ENCODE results near the gene USH1C. TPM values are rescaled to one million over a fixed set of nuclear protein-coding genes. Genes with fewer than 3 reads are reported as not detected.

USH1C gene
- total RNA-seq, 1 donor from 2014 or later = not detected

GRCh38 chr11:17579451-17579850 is 35.2 kb upstream of the USH1C start:
- H3K27ac Mint-ChIP-seq (ENCODE audit: unreplicated experiment) = no peak overlapping the region
- DNase-seq (ENCODE audit: low read depth, low spot score) = no peak
- peaks cover 8% of the 10 kb centered on the region for H3K27me3 Mint-ChIP-seq (ENCODE audit: low read depth)

GRCh38 chr11:17578958-17579357 is 34.7 kb upstream of the USH1C start:
- Mint-ChIP-seq H3K4me1 (no peaks in the 10 kb centered on the region), H3K9me3 (no peaks in the 10 kb centered on the region), H3K27ac (ENCODE audit: unreplicated experiment) (no peak overlapping the region), H3K27me3 (ENCODE audit: low read depth) (peaks cover 8% of the 10 kb centered on the region), H3K4me3 (no peak overlapping the region), H3K36me3 (ENCODE audit: low read depth) (no peaks in the 10 kb centered on the region)
- no peak for TF ChIP-seq CTCF (conservative IDR thresholded peaks at IDR 0.05)
- DNase-seq (ENCODE audit: low read depth, low spot score) = no peak

More at GRCh38 chr11:17579451-17579850, 35.2 kb upstream of the USH1C start:
- H3K36me3 Mint-ChIP-seq (ENCODE audit: low read depth) = no peaks in the 10 kb centered on the region
- H3K4me3 Mint-ChIP-seq = no peak overlapping the region
- no peaks in the 10 kb centered on the region for H3K9me3 Mint-ChIP-seq
- no peak for TF ChIP-seq CTCF (conservative IDR thresholded peaks at IDR 0.05)
- H3K4me1 Mint-ChIP-seq = no peaks in the 10 kb centered on the region

- Mint-ChIP-seq H3K27me3 (ENCODE audit: low read depth) (peaks cover 8% of the 10 kb centered on the region), H3K27ac (ENCODE audit: unreplicated experiment) (no peak overlapping the region), H3K9me3 (no peaks in the 10 kb centered on the region), H3K4me1 (no peaks in the 10 kb centered on the region), H3K4me3 (no peak overlapping the region), H3K36me3 (ENCODE audit: low read depth) (no peaks in the 10 kb centered on the region)
- DNase-seq (ENCODE audit: low read depth, low spot score) = no peak
- TF ChIP-seq CTCF (conservative IDR thresholded peaks at IDR 0.05) = no peak
Measured at GRCh38 chr11:17578296-17578695, 34.1 kb upstream of the USH1C start.

- no peaks in the 10 kb centered on the region for H3K36me3 Mint-ChIP-seq (ENCODE audit: low read depth)
- no peak for DNase-seq (ENCODE audit: low read depth, low spot score)
- H3K4me1 Mint-ChIP-seq = no peaks in the 10 kb centered on the region
- no peak for TF ChIP-seq CTCF (conservative IDR thresholded peaks at IDR 0.05)
- H3K9me3 Mint-ChIP-seq = no peaks in the 10 kb centered on the region
- peaks cover 9% of the 10 kb centered on the region for H3K27me3 Mint-ChIP-seq (ENCODE audit: low read depth)
- no peak overlapping the region for H3K4me3 Mint-ChIP-seq
- no peak overlapping the region for H3K27ac Mint-ChIP-seq (ENCODE audit: unreplicated experiment)
Measured at GRCh38 chr11:17575431-17576425, 31.5 kb upstream of the USH1C start.

- Mint-ChIP-seq H3K27me3 (ENCODE audit: low read depth) (peaks cover 5% of the 10 kb centered on the region), H3K9me3 (no peaks in the 10 kb centered on the region)
- no peak for DNase-seq (ENCODE audit: low read depth, low spot score)
Measured at GRCh38 chr11:17574141-17575091, 30.2 kb upstream of the USH1C start.

More at GRCh38 chr11:17574141-17575091, 30.2 kb upstream of the USH1C start:
- Mint-ChIP-seq H3K27ac (ENCODE audit: unreplicated experiment) (peak overlapping the region; percentile 77), H3K36me3 (ENCODE audit: low read depth) (no peaks in the 10 kb centered on the region), H3K4me3 (no peak overlapping the region), H3K4me1 (no peaks in the 10 kb centered on the region)
- no peak for TF ChIP-seq CTCF (conservative IDR thresholded peaks at IDR 0.05)
